HCT116 (cell line): Measurements from ENCODE around the gene PICK1.

Experiments used
- CEBPB ChIP-seq: IDR thresholded peaks from 2 replicates; pipeline ENCODE4 v1.6.1; 2012; ENCODE audit warnings: low read depth
- POLR2A ChIP-seq: IDR thresholded peaks from 2 replicates; pipeline ENCODE4 v1.7.0; 2011; ENCODE audit warnings: borderline replicate concordance; ENCODE audit not compliant: insufficient read depth, insufficient read length; ENCODE audit errors: extremely low read depth
- TF ChIP-seq, protein P1 (sequence below), 3 experiments: fragments of 200-600 bp in 1 of 3; sonication (generic) in 1 of 3; IDR thresholded peaks in 2 of 3; conservative IDR thresholded peaks in 1 of 3; 2 replicates each; pipeline ENCODE4 v1.5.1; 2012 to 2017; ENCODE audit warnings: low read depth in 2 of 3, low read length in 2 of 3, antibody characterized with exemption in 1 of 3, borderline replicate concordance in 1 of 3, control low read depth in 1 of 3, mild to moderate bottlenecking in 1 of 3, mixed read lengths in 1 of 3, mixed run types in 1 of 3, moderate library complexity in 1 of 3; ENCODE audit not compliant: insufficient read depth in 1 of 3

DNA sequence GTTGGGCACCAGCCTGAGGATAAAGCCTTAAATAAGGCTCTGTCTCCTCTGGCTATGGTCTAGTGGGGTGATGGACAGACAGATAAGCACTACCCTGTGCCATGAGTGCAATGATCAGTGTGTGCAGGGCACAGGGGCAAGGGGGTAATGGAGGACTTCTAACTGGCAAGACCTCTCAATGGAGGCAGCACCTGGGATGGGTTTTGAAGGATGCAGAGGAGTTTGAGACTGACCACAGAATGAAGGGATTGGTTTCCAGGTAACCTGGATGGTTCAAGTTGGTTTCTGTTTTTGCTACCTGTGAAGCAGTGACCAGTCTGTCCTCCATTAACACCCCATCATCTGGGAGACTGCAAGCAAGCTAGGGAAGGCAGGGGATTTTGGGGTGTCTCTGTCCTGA is 27.8 kb upstream of the PICK1 start:
- no peak for TF ChIP-seq POLR2A
- no peak for TF ChIP-seq CEBPB
- TF ChIP-seq, protein P1, sequence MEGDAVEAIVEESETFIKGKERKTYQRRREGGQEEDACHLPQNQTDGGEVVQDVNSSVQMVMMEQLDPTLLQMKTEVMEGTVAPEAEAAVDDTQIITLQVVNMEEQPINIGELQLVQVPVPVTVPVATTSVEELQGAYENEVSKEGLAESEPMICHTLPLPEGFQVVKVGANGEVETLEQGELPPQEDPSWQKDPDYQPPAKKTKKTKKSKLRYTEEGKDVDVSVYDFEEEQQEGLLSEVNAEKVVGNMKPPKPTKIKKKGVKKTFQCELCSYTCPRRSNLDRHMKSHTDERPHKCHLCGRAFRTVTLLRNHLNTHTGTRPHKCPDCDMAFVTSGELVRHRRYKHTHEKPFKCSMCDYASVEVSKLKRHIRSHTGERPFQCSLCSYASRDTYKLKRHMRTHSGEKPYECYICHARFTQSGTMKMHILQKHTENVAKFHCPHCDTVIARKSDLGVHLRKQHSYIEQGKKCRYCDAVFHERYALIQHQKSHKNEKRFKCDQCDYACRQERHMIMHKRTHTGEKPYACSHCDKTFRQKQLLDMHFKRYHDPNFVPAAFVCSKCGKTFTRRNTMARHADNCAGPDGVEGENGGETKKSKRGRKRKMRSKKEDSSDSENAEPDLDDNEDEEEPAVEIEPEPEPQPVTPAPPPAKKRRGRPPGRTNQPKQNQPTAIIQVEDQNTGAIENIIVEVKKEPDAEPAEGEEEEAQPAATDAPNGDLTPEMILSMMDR (IDR thresholded peaks at IDR 0.05 in 2 of 3, conservative IDR thresholded peaks at IDR 0.05 in 1 of 3; ENCODE audit: borderline replicate concordance in 1 of 3, insufficient read depth in 1 of 3, low read depth in 2 of 3, low read length in 2 of 3): no peak
